Kidney (tissue), 14 donors: ENCODE data around the gene FAM210B. TPM values are rescaled to one million over a fixed set of nuclear protein-coding genes. Genes with fewer than 3 reads are reported as not detected.

ENCODE experiments used
- DNase-seq, 5 donors: peaks; one replicate each; pipeline ENCODE4 v3.0.0-alpha.2; 2013 to 2020
- FAIRE-seq: peaks from 2 replicates; lab custom pipeline; 2012; peaks lifted over from hg19 to GRCh38; lab: Jason Lieb, UNC
- H3K27ac ChIP-seq, 2 donors: one replicate each; pipeline ENCODE4 v1.7.0; 2013; ENCODE audit warnings: low read depth in 2 of 2, low read length in 2 of 2, inconsistent platforms in 1 of 2
- H3K27me3 ChIP-seq: one replicate; pipeline ENCODE4 v1.7.1; 2013; ENCODE audit warnings: low read length, inconsistent platforms; ENCODE audit not compliant: control insufficient read depth, insufficient read depth
- H3K36me3 ChIP-seq, 3 donors: one replicate each; pipeline versions ENCODE4 v1.7.0 to v1.7.1; 2013; ENCODE audit warnings: low read length in 3 of 3, control low read depth in 1 of 3, inconsistent platforms in 1 of 3; ENCODE audit not compliant: insufficient read depth in 3 of 3, control insufficient read depth in 2 of 3
- H3K4me1 ChIP-seq, 3 donors: one replicate each; pipeline versions ENCODE4 v1.7.0 to v1.7.1; 2013; ENCODE audit warnings: low read length in 3 of 3, inconsistent platforms in 1 of 3, low read depth in 1 of 3; ENCODE audit not compliant: control insufficient read depth in 2 of 3, insufficient read depth in 2 of 3
- H3K4me3 ChIP-seq, 3 donors: one replicate each; pipeline versions ENCODE4 v1.7.0 to v1.8.1; 2013; ENCODE audit warnings: low read length in 3 of 3, control low read depth in 1 of 3, inconsistent platforms in 1 of 3
- H3K9ac ChIP-seq, 3 donors: one replicate each; pipeline versions ENCODE4 v1.7.0 to v1.7.1; 2013; ENCODE audit warnings: low read length in 3 of 3, control low read depth in 1 of 3, inconsistent platforms in 1 of 3
- H3K9me3 ChIP-seq, 3 donors: one replicate each; pipeline versions ENCODE4 v1.7.0 to v1.7.1; 2013; ENCODE audit warnings: low read length in 3 of 3, control low read depth in 1 of 3, inconsistent platforms in 1 of 3; ENCODE audit not compliant: control insufficient read depth in 2 of 3, insufficient read depth in 1 of 3
- CTCF ChIP-seq: IDR thresholded peaks from 3 replicates; pipeline ENCODE4 v1.5.1; 2012; ENCODE audit warnings: mild to moderate bottlenecking, moderate library complexity, borderline replicate concordance; ENCODE audit not compliant: insufficient read depth; ENCODE audit errors: extremely low read depth
- intact Hi-C: fragments of 100-400 bp; cut with DNase I; formaldehyde crosslinking; loops from one replicate; pipeline ENCODE4 v1.11.1; 2022
- polyA plus RNA-seq: library from polyadenylated mRNA; stranded (reverse); fragments of 350-450 nt; fragmentation: Illumina TruSeq; extraction: RNeasy Lipid Tissue Mini Kit (QIAGEN cat#74804); gene quantifications from one replicate; pipeline ENCODE4 v1.2.3, GENCODE V29; 2014; ENCODE audit warnings: low read depth, low replicate concordance; ENCODE audit not compliant: insufficient read depth
- total RNA-seq: library from RNA; stranded (reverse); fragmentation: NEBNext Ultra II Directional; extraction: Animal tissue kit (Norgen Biotek cat#: 25700); gene quantifications from one replicate; pipeline ENCODE4 v1.2.1, GENCODE V29; 2021
- donor health status: control.
- donor health status: control.
- donor health status: control.
- donor health status: control.
- donor health status: control.
- donor health status: DM: yes; HTN: yes; CAD: no.
- donor health status: Normal renal cell carcinoma (clear cell type).

Gene FAM210B
- total and polyA plus RNA-seq, 2 donors from 2014 or later, result 27.2 to 34.5 TPM

GRCh38 chr20:56393653-56394052, 34.9 kb downstream of the FAM210B start:
- Histone ChIP-seq H3K27ac (no peak overlapping the region), H3K9ac (peak overlapping the region in 1 of 3 donors; percentile 96)

GRCh38 chr20:56395166-56395565, 36.4 kb downstream of the FAM210B start:
- H3K27ac ChIP-seq, result no peak overlapping the region
- no peaks in the 10 kb centered on the region for H3K27me3 ChIP-seq
- H3K9ac ChIP-seq, result no peak overlapping the region
- intact Hi-C loops, result no loop called here
- TF ChIP-seq CTCF, result no peak
- peaks cover 0 to 15% (median 9%) of the 10 kb centered on the region in 3 donors for H3K4me1 ChIP-seq
- peaks cover 5 to 36% (median 32%) of the 10 kb centered on the region in 3 donors for H3K36me3 ChIP-seq
- H3K4me3 ChIP-seq, result no peak overlapping the region
- FAIRE-seq, result no peak
- DNase-seq, result no peak
- no peaks in the 10 kb centered on the region for H3K9me3 ChIP-seq

More at GRCh38 chr20:56393653-56394052, 34.9 kb downstream of the FAM210B start:
- Histone ChIP-seq H3K4me1 (peaks cover 0 to 15% (median 9%) of the 10 kb centered on the region in 3 donors), H3K4me3 (peak overlapping the region; percentile 96 to 100 (median 97)), H3K27me3 (no peaks in the 10 kb centered on the region), H3K9me3 (no peaks in the 10 kb centered on the region), H3K36me3 (peaks cover 5 to 26% (median 25%) of the 10 kb centered on the region in 3 donors)
- DNase-seq, result no peak
- intact Hi-C loops, result no loop called here
- no peak for TF ChIP-seq CTCF
- no peak for FAIRE-seq

- intact Hi-C loops, result no loop called here
- Histone ChIP-seq H3K4me3 (no peak overlapping the region), H3K4me1 (no peaks in the 10 kb centered on the region), H3K27me3 (no peaks in the 10 kb centered on the region), H3K27ac (no peak overlapping the region), H3K36me3 (peaks cover 7 to 58% (median 39%) of the 10 kb centered on the region in 3 donors), H3K9ac (no peak overlapping the region), H3K9me3 (no peaks in the 10 kb centered on the region)
- DNase-seq, result peak in 3 of 5 donors; percentile 26 to 81 (median 60)
- peak; percentile 71 for TF ChIP-seq CTCF
- peak; percentile 3 for FAIRE-seq
Observed at GRCh38 chr20:56400001-56400640, 41.3 kb downstream of the FAM210B start.
